ENCODE data around the gene PPP2R5C.

Gene PPP2R5C

GRCh38 chr14:101964297-101965180 is 203.0 kb downstream of the PPP2R5C start, which contains the start of gene DYNC1H1:
Gene DYNC1H1, plus strand, starts transcription at chr14:101964573. Its CDS starts 119 bp downstream, at chr14:101964692.
- no peak for TF ChIP-seq CTCF (conservative IDR thresholded peaks at IDR 0.05; ENCODE audit: low read depth)
- H3K27ac ChIP-seq: peak within 1 kb of the TSS; percentile 86
- DNase-seq (ENCODE audit: low spot score): peak; percentile 87
- ChIA-PET POLR2A (ENCODE audit: low non-redundant PET) (interaction anchor here (0.6 to 0.7 kb wide), 2 partner anchors 17 to 1140 kb away, joined by 5 read pairs; no protein-coding TSS in a partner anchor), CTCF (interaction anchor here (0.6 kb wide), 1 partner anchor 133 kb away, joined by 4 read pairs; no protein-coding TSS in a partner anchor)

GRCh38 chr14:101965181-101965544 is 203.7 kb downstream of the PPP2R5C start:
- H3K27ac ChIP-seq: peak overlapping the region; percentile 86
- POLR2A ChIA-PET (ENCODE audit: low non-redundant PET): interaction anchor here (0.6 to 0.7 kb wide), 2 partner anchors 17 to 1139 kb away, joined by 5 read pairs; no protein-coding TSS in a partner anchor
- DNase-seq (ENCODE audit: low spot score): no peak
- CTCF ChIA-PET: interaction anchor here (0.6 kb wide), 2 partner anchors 82 to 132 kb away, joined by 3 to 4 read pairs; no protein-coding TSS in a partner anchor
- TF ChIP-seq CTCF (conservative IDR thresholded peaks at IDR 0.05; ENCODE audit: low read depth): no peak

- POLR2A ChIA-PET (ENCODE audit: low non-redundant PET): interaction anchor here (0.7 kb wide), 1 partner anchor 18 kb away, joined by 5 read pairs; no protein-coding TSS in a partner anchor
- peak overlapping the region; percentile 86 for H3K27ac ChIP-seq
- CTCF ChIA-PET: interaction anchor here (0.6 kb wide), 1 partner anchor 81 kb away, joined by 3 read pairs; no protein-coding TSS in a partner anchor
- DNase-seq (ENCODE audit: low spot score): no peak
- TF ChIP-seq CTCF (conservative IDR thresholded peaks at IDR 0.05; ENCODE audit: low read depth): no peak
These were observed 204.5 kb downstream of the PPP2R5C start for GRCh38 chr14:101965770-101966722.

GRCh38 chr14:101966742-101967141 is 205.2 kb downstream of the PPP2R5C start:
- no peak overlapping the region for H3K27ac ChIP-seq
- CTCF ChIA-PET: interaction anchor here (1.0 kb wide), 1 partner anchor 8 kb away, joined by 3 read pairs; no protein-coding TSS in a partner anchor
- TF ChIP-seq CTCF (conservative IDR thresholded peaks at IDR 0.05; ENCODE audit: low read depth): no peak
- POLR2A ChIA-PET (ENCODE audit: low non-redundant PET): no interaction called here
- no peak for DNase-seq (ENCODE audit: low spot score)

GRCh38 chr14:101968186-101968585 is 206.7 kb downstream of the PPP2R5C start:
- no peak for DNase-seq (ENCODE audit: low spot score)
- H3K27ac ChIP-seq: peak overlapping the region; percentile 44
- no peak for TF ChIP-seq CTCF (conservative IDR thresholded peaks at IDR 0.05; ENCODE audit: low read depth)
- ChIA-PET POLR2A (ENCODE audit: low non-redundant PET) (no interaction called here), CTCF (no interaction called here)

- CTCF ChIA-PET: interaction anchor here (0.6 kb wide), 1 partner anchor 12 kb away, joined by 3 read pairs; no protein-coding TSS in a partner anchor
- POLR2A ChIA-PET (ENCODE audit: low non-redundant PET): no interaction called here
- DNase-seq (ENCODE audit: low spot score): no peak
- H3K27ac ChIP-seq: peak overlapping the region; percentile 44
- no peak for TF ChIP-seq CTCF (conservative IDR thresholded peaks at IDR 0.05; ENCODE audit: low read depth)
These were observed 208.0 kb downstream of the PPP2R5C start for GRCh38 chr14:101969481-101969880.
